RWPE1 (cell line): ENCODE results near the gene MED31.

Experiments
- CTCF ChIA-PET: fragments of 350-600 bp; sonication (Branson Sonifier 250); formaldehyde crosslinking; extraction: SDS; loops from one replicate; lab custom pipeline; 2021; lab: Yijun Ruan, JAX
- POLR2A ChIA-PET: fragments of 400-600 bp; formaldehyde crosslinking; extraction: SDS; loops from one replicate; lab custom pipeline; 2020; ENCODE audit warnings: antibody characterized with exemption; ENCODE audit not compliant: low non-redundant PET; lab: Yijun Ruan, JAX
- DNase-seq: peaks from one replicate; pipeline ENCODE4 v3.0.0; 2012; ENCODE audit warnings: low spot score
- H3K27ac ChIP-seq: fragments of 450-650 bp; 2 replicates; pipeline ENCODE4 v1.5.1; 2017
- CTCF ChIP-seq: fragments of 450-650 bp; conservative IDR thresholded peaks from 2 replicates; pipeline ENCODE4 v1.5.1; 2017; ENCODE audit warnings: low read depth, mild to moderate bottlenecking

The MED31 gene

GRCh38 chr17:6681176-6681575 is 29.8 kb upstream of the MED31 start:
- no peak for DNase-seq
- peak overlapping the region; percentile 74 for H3K27ac ChIP-seq
- ChIA-PET POLR2A (interaction anchor here (1.2 kb wide), 1 partner anchor 11 kb away, joined by 5 read pairs; no protein-coding TSS in a partner anchor), CTCF (no interaction called here)
- no peak for TF ChIP-seq CTCF

- TF ChIP-seq CTCF = no peak
- no peak overlapping the region for H3K27ac ChIP-seq
- no peak for DNase-seq
- POLR2A ChIA-PET = interaction anchor here (0.6 kb wide), 1 partner anchor 9 kb away, joined by 8 read pairs; no protein-coding TSS in a partner anchor
- CTCF ChIA-PET = interaction anchor here (0.6 to 0.7 kb wide), 2 partner anchors 31 to 1681 kb away, joined by 3 read pairs; no protein-coding TSS in a partner anchor
These were observed 27.8 kb upstream of the MED31 start for GRCh38 chr17:6679241-6679640.

GRCh38 chr17:6677946-6678345 is 26.5 kb upstream of the MED31 start:
- ChIA-PET POLR2A (no interaction called here), CTCF (interaction anchor here (0.6 kb wide), 1 partner anchor 9 kb away, joined by 3 read pairs; no protein-coding TSS in a partner anchor)
- TF ChIP-seq CTCF = no peak

DNA sequence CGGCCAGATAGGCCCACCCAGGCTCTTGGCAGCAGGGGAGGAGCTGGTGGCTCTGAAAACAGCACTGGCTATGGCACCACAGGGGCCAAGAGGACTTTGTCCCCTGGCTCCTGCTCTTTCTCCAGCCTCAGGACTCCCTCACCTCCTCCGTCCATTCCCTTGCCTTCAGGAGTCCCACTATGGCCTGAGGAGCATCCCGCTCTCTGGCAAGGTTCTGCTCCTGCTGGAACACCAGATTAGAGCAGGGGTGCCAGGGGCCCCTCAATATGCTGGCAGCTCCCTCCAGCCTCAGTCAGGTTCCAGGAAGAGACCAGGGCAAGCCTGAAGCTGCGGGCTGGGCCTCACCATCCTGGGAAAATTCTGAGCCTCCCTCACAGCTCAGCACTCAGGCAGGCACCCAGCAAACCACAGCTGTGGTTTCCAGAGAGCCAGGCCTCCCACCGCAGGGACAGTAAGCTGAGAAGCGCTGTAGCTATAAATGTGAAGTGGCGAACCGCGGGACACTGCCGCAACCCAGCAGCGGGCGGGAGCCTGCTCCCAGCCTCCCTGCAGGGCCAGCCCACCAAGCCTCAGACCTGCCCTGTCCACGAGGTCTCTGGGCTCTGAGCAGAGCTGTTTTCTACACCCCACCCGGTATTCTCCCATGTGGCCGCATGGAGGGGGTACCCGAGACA is 25.9 kb upstream of the MED31 start:
- ChIA-PET POLR2A (no interaction called here), CTCF (no interaction called here)
- TF ChIP-seq CTCF = no peak
- no peak overlapping the region for H3K27ac ChIP-seq
- no peak for DNase-seq

More at GRCh38 chr17:6677946-6678345, 26.5 kb upstream of the MED31 start:
- H3K27ac ChIP-seq = no peak overlapping the region
- no peak for DNase-seq

GRCh38 chr17:6676802-6677157 is 25.4 kb upstream of the MED31 start:
- no peak for TF ChIP-seq CTCF
- POLR2A ChIA-PET = no interaction called here
- no peak for DNase-seq
- H3K27ac ChIP-seq = no peak overlapping the region
- CTCF ChIA-PET = interaction anchor here (0.6 to 1.9 kb wide), 3 partner anchors 9 to 206 kb away, joined by 4 to 6 read pairs (median 4); no protein-coding TSS in a partner anchor

- TF ChIP-seq CTCF = no peak
- POLR2A ChIA-PET = no interaction called here
- CTCF ChIA-PET = interaction anchor here (0.6 to 1.9 kb wide), 4 partner anchors 9 to 76 kb away, joined by 3 to 4 read pairs (median 3); no protein-coding TSS in a partner anchor
- no peak for DNase-seq
- H3K27ac ChIP-seq = no peak overlapping the region
These were observed 23.9 kb upstream of the MED31 start for GRCh38 chr17:6675201-6675825.
